Body of pancreas (tissue), 4 donors: ENCODE measurements around the gene NLRP13.

Experiments used
- POLR2A ChIP-seq, 3 donors: fragments of 450-650 bp; IDR thresholded peaks; one replicate each; pipeline ENCODE4 v1.6.1; 2016; ENCODE audit warnings: antibody characterized with exemption in 3 of 3, mild to moderate bottlenecking in 2 of 3
- TF ChIP-seq, protein P1 (sequence below), 7 experiments: fragments of 450-650 bp in 4 of 7; fragments of 200-600 bp in 3 of 7; sonication (generic) in 3 of 7; IDR thresholded peaks; one replicate each; pipeline ENCODE4 v1.5.1; 2016 to 2019; ENCODE audit warnings: antibody characterized with exemption in 7 of 7

DNA sequence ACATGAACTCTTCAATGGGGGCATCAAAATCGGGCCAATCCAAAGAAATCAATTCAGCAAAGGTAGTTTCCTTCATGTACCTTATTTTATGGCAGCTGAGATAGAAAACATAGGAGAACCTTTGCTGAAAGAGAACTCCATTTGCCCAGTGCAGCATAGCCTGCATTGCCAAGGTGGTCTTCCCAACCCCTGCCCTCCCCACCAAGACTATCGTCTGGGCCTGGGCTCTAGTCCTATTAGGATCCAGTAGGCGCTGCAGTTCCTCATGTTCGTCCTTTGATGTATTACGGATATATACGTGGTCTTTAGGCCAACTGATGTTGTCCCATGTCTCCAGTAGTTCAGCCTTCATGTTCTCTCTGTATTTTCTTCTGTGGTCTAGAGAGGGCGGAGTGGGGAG is 19.2 kb downstream of the NLRP13 start:
- TF ChIP-seq, protein P1, sequence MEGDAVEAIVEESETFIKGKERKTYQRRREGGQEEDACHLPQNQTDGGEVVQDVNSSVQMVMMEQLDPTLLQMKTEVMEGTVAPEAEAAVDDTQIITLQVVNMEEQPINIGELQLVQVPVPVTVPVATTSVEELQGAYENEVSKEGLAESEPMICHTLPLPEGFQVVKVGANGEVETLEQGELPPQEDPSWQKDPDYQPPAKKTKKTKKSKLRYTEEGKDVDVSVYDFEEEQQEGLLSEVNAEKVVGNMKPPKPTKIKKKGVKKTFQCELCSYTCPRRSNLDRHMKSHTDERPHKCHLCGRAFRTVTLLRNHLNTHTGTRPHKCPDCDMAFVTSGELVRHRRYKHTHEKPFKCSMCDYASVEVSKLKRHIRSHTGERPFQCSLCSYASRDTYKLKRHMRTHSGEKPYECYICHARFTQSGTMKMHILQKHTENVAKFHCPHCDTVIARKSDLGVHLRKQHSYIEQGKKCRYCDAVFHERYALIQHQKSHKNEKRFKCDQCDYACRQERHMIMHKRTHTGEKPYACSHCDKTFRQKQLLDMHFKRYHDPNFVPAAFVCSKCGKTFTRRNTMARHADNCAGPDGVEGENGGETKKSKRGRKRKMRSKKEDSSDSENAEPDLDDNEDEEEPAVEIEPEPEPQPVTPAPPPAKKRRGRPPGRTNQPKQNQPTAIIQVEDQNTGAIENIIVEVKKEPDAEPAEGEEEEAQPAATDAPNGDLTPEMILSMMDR (IDR thresholded peaks at IDR 0.05): no peak
- TF ChIP-seq POLR2A (IDR thresholded peaks at IDR 0.05): no peak
